NCI-H1105 treated with DMSO at 0.1 percent for 48 hours (cell line): Measurements from ENCODE around the gene SLC25A25.
"Not testable (repeated sequence)": the region's sequence is repeated elsewhere in the genome, so short reads cannot be mapped to it uniquely, and the experiment has no call there.

ENCODE experiments used
- DNase-seq: peaks from one replicate; lab custom pipeline; 2025; lab: John Stamatoyannopoulos, UW

Gene SLC25A25

DNA sequence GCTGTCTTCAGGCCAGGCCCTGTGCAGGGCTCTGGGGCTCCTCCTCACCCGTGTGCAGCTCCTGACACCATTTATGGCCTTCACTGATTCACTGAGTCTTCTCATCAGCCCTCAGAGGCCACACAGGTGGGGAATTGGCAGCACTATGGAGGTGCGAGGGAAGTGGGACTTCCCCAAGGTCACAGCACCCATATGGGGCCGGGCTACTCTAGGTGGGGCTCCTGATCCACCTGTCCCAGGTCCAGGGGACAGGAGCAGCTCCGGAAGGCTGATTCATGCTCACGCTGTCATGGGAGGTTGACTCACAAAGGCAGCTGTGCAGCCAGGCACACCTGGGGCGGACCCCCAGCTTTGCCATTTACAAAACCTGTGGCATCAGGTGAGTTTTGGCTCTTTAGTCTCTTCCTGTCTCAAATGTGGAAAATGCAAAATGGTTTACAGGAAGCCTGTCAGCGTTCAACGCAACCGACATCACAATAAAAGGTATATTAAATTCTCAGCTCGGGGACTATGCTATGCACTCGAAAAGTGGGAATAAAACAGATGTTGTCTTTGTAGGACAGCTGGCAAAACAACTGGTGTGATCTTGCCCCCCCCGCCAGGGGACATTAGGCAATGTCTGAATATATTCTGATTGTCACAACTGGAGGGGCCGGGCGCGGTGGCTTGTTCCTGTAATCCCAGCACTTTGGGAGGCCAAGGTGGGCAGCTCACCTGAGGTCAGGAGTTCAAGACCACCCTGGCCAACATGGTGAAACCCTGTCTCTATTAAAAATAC, 15.9 kb upstream of the SLC25A25 start:
- no peak for DNase-seq

DNA sequence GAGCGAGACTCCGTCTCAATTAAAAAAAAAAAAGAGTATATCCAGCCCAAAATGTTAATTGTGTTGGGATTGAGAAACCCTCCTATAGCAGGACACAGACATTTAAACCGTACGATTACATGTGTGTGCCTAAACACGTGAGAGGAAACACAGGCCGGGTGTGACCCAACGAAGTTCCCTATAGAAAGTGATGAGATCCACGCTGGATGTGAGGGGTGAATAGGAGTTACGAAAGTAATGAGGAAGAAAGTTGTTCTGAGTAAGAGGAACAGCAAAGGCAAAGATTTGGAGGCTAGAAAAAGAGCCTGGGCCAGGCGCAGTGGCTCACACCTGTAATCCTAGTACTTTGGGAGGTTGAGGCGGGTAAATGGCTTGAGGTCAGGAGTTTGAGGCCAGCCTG, 14.5 kb upstream of the SLC25A25 start:
- no peak for DNase-seq

DNA sequence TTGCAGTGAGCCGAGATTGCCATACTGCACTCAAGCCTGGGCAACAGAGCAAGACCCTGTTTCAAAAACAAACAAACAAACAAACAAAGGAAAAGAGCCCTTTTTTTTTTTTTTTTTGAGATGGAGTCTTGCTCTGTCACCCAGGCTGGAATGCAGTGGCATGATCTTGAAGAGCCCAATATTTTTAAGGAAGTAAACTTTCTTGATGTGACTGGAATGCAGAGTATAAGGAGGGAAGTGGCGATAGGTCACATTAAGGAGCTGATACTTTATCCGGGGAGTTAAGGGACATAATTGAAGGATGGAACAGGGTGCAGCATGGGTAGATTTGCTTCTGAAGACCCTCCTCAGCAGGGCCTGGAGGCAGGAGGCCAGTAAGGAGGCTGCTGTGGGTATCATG, 13.9 kb upstream of the SLC25A25 start:
- no peak for DNase-seq

DNA sequence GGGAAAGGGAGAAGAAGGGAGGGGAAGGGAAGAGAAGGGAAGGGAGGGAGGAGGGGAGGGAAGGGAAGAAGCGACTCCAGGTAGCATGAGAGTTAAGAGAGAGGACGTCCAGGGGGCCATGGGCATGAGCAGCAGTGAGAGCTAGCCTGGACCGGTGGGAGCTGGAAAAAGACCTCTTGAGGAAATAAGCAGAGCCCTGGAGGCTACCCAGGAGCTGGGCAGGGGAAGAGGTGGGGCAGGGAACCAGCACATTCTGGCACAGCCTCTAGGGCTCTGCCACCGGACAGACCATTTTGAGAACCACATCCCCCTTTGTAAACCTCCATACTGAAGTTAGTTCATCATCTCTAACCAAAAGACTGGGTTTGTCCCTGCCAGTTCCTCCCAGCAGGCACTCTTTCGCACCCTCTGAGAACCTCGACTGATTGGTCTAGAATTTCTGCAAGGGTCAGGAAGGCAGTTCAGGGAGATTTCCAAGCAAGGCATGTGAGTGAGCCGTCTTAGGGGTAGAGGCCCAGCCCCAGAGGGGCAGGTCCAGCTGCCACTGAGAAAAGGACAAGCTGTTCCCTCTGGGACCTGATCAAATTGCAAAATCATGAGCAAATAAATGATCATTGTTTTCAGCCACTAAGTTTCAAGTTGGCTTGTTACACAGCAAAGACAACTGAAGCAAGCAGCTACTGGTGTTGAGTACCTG, 12.5 kb upstream of the SLC25A25 start:
- no peak for DNase-seq

DNA sequence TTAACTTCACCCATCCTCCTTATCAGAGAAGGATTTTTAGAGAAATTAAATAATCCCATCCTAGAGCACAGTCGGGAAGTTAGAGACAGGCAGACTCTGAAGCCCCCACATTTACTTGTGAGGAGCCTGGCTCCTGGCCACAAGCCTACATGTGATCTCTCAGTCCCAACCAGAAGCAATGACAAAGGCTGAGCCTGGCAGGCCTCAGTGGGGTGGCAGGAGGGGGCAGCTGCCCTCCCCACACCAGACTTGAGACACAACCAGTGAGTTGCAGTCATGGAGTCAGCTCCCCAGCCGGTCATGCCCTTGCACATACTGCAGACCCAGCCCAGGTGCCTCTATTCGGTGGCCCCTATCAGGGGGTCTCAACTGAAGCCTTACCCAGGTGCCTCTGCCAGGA, 11.9 kb upstream of the SLC25A25 start:
- no peak for DNase-seq

DNA sequence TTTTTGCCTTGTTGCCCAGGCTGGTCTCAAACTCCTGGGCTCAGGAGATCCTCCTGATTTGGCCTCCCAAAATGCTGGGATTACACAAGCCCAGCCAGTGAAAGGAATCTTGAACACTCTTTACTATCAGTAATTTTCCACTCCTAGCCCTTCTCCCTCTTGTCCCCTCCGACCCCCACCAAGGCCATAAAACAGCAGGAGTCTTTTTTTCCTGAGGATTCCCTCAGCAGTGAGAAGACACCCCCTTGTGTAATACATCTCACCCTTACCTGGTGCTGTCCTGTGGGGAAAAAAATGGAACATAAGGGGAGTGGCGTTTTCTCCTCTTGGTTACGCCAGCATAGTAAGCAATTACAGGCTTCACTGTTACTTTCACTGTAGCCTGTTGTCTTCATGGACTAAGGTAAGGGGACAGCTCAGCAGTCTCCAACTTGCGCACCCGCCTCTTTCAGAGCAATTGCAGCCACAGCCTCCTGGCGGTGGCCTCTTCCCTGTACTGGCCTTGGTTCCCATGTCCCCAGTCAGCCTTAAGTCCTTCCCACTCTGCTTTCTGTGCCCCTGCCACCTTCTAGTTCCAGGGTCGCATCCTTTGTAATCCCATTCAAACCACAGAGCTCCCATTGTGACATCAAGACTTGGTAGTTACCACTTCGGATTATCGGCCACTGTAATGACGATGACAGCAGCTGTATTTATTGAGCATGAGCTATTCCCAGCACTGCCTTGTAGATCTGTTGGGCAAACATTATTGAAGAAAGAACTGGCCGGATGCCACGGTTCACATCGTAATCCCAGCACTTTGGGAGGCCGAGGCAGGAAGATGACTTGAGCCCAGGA, 10.9 kb upstream of the SLC25A25 start:
- no peak for DNase-seq

DNA sequence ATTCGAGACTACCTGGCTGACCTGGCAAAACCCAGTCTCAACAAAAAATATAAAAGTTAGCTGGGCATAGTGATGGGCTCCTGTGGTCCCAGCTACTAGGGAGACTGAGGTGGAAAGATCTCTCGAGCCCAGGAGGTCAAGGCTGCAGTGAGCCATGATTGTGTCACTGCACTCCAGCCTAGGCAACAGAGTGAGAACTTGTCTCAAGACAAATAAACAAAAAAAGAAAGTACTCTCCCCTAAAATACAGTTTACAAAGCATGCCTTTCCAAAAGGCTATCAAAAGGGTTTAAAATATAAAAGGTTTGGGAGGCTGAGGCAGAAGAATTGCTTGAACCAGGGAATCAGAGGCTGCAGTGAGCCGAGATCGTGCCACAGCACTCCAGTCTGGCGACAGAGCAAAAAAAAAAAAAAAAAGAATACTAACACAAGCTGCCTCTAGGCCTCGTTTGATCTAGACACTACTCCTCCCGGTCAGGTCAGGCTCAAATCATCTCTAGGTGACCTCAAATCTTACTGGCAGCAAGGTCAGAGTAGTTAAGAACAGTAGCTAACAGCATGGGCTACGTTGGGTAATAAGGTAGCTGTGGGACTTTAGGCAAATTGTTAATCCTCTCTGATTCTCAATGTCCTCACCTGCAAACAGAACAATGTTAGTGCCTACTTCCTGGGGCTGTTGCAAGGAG, 10.2 kb upstream of the SLC25A25 start:
- DNase-seq, result no peak

DNA sequence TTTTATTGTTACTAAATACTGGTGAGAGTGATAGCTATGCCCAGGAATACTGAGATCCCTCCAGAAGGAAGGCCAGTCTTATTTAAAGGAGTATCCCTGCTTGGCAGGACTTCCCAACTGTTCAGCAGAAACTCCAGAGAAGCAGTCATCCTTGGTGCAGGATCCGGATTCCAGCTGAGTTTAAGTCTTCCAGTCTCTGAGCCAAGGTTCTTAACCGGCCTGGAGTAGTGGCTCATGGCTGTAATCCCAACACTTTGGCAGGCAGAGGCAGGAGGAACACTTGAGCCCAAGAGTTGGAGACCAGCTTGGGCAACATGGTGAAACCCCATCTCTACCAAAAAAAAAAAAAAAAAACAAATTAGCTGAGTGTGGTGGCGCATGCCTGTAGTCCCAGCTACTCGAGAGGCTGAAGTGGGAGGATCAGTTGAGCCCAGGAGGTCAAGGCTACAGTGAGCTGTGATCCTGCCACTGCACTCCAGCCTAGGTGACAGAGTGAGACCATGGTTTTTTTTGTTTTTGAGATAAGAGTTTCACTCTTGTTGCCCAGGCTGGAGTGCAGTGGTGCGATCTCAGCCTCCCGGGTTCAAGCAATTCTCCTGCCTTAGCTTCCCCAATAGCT, 8.6 kb upstream of the SLC25A25 start:
- DNase-seq, result no peak

DNA sequence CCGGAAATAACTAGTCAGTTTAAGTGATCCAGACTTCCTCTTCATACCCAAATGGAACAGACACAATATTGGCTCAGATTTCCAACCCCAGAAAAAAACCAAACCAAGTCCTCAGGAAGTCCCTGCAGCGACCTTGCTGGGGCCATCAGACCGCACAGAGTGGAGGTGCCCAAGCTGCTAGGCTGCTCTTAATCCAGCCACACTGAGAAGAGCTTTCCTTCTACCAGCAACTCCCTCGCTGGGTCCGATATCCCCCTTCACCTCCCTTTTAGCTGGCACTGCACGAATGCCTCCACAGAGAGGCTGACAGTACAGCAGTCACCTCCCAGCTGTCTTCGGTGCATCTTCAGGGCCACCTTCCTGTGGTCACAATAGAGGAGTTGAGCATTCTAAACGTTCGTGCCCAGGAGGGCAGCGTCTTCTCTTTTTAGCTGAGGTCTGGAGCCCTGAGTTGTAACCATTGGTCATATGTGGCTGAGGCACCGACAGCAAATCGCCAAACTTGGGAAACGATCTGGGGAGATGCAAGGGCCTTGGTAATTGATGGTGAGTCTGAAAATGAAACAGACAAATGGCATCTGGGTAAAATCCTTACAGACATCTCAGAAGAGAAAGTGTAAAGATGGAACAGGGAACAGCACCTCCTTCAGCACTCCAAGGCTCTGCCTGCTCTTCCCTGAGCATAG, 6.6 kb upstream of the SLC25A25 start:
- DNase-seq, result no peak

DNA sequence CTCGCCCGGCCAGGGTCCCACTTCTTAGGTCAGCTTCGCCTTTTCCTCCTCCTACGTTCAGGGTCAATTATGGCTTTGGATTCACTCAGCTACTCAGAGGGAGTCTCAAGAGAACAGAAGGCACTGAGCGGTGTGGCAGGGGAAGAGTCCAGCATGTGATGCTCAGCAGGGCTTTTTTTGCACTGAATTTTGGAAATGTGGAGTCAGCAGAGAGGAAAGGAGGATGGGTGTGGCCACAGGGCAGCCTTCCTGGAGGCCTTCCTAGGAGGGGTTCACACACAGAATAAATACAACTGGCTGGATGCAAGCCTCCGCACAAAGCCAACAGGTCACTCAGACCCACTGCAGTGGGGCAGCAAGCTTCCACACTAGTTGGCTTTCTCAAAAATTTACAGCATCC, 5.8 kb upstream of the SLC25A25 start:
- DNase-seq, result no peak

DNA sequence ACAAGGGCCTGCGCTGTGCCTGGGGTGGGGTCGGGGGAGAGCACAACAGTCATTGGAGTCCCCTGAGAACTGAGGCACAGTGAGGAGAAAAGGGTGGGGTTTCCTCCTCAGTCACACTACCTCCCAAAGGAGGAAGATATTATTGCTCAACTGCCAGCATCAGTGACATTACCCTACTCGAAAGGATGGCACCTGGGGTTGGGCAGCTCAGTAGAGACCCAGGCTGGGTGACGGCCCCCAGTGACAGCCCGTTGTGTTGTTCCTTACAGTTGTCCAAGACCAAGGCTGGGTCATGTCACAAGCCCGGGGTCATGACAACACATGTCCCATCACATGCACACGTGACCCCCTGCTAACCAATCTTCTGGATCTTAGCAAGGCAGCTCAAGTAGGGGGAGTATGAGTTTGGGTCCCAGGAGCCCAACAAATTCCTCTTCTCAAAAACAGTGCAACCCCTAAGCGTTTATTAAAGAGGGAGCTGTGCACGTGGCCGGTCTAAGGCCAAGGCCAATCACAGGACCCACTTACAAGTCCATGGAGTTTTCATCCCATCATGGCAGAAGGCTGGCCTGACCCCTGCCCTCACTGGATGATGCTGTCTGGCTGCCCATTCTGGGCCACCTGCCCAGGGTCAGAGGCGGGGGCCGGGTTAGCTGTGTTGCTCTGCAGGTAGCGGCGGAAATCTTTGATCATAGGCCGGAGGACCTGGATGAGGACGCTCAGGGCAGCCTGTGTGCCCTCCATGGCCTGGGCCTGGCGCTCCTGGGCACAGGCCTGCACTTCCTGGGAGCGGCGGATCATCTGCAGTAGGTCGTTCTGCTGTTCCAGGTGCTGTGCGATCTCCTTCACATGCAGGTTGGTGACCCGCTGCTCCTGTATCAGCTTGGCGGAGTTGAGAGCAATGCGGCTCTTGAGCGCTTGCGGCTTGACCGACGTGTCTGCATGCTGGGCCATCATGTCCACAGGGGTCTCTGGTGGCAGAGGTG, 4.9 kb upstream of the SLC25A25 start:
- DNase-seq, result no peak

DNA sequence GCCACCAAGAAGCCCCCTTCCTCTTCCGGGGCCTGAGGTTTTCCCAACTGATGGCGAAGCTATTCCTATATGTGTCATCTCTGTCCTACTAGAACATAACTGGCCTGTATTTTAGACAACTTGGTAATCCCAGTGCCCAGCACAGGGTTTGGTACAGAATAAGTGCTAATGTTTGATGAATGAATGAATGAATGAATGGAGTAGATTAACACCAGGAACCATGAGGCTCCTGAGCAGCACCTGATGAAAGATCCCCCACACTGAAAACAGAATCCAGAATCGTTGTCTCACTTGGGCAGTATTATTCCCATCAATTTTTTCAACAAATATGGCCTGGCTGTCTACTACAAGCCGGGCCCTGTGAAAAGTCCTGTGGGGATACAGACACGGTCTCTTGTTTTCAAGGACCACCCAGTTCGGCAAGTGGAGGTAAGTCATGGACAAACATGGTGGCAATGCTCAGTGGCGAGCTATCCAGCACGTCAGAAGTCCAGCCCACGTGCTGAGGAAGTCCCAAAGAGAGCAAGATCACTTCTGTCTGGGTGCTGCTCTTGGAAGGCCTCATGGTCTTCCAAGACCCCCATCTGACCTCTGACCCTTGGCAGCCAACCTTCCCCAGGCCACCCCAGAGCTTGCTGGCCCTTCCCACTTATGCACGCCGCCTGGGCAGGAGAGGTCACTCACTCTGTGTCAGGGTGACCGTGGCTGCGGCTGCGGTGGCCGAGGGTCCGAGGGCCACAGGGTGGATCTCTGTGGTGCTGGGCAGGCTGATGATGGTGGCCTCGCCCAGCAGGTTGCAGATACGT, 1.9 kb upstream of the SLC25A25 start:
- no peak for DNase-seq

DNA sequence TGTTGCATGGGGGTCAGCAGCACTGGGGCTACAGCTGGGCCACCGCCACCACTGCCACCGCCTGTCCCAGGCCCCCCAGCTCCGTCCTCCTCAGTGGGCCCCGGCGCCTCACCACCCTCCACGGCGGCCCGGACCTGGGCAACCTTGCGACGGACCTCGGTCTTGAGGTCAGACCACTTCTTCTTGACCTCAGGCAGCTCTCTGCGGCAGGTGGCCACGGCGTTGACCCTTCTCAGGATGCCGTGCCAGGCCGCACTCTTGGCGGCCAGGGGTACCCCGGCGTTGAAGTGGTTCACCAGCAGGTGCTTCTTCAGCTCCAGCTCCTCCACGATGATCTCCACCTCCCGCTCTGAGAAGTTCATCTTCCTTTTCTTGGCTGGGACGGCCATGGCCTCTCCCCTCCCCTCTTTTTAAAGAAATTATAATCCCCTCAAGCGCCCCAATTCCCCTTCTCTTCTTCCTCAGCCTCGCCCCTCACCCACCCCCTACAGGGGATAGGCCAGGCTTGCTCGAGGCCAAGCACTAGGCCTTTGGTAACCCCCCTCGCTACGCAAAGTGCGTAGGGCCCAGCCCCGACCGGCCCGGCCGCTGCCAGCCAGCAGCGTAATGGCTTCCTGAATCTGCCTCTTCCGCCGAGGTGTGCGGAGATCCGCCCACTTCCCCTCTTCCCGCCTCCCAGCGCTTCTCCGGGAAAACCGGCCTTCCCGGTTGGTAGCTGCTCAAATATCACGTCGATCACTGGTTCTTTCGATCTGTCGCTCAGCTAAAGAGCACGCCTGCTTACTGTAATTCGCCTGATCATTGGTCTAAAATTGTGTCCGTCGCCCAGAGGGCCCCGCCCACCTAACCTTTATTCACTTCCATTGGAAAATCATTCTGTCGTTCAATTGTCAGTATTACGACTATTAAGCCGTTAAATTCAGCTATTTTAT, 1.1 kb upstream of the SLC25A25 start, which contains the start of gene NAIF1:
Gene NAIF1, minus strand, starts transcription at position 608 of the 932 bp plus-strand sequence. Its CDS starts 219 bp downstream, at position 389.
- DNase-seq, result peak; percentile 98

DNA sequence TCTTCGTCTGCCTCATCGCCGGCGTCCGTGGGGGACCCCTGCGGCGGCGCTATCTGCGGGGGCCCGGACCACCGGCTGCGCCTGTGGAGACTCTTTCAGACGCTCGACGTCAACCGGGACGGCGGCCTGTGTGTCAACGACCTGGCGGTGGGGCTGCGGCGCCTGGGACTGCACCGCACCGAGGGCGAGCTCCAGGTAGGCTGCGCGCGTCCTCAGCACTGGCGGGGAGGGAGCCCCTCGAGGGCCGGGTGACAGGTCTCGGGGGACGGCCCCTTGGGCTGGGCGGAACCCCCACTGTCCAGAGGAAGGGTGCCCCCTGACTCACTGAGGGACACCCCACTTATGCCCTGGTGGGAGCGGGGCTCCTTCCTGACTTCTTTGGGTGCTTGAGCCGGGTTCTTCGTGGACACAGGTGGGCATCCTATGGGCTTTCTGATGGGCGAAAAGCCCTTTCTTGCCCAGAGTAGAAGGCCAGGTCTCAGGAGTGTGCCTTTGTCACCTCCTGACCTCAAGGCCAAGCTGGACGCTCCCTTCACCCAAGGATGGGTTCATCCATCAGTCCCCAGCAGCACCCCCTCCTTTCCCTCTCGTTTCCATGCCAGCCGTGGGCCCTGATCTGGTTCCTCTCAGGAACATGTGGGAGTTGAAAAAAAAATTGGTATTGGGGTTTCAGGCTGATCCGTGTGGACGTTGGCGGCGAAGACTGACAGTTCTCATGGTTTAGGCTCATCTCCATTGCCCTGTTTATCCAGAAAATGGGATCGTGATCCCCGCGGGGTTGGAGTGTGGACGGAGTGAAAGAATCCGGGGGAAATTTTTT, 564 bp downstream of the SLC25A25 start:
- DNase-seq, result peak; percentile 32

DNA sequence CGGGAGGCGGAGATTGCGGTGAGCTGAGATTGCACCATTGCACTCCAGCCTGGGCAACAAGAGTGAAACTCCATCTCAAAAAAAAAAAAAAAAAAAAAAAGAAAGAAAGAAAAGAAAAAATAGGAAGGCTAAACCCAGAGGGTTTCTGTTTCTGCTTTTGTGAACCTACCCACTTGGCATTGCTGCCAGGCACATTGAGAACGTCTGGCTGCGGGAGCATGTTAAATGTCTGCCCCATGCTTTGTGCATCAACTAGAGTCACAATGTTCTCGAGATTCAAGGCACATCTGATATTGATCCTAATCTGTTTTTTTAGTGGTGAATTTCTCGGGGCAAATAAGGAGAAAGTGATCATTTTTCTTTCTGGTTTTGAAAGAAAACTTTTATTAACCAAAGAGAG, 2.8 kb downstream of the SLC25A25 start:
- DNase-seq, result no peak

DNA sequence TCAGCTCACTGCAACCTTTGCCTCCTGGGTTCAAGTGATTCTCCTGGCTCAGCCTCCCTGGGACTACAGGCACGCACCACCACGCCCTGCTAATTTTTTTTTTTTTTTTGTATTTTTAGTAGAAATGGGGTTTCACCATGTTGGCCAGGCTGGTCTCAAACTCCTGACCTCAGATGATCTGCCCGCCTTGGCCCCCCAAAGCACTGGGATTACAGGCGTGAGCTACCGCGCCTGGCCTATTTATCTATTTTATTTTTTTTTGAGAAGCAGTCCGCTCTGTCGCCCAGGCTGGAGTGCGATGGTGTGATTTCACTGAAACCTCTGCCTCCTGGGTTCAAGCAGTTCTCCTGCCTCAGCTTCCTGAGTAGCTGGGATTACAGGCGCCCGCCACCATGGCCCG, 3.4 kb downstream of the SLC25A25 start:
- not testable (repeated sequence) for DNase-seq
